Stomach (tissue), 4 donors: ENCODE data around the gene RIT1.
"Not testable (repeated sequence)": the region's sequence is repeated elsewhere in the genome, so short reads cannot be mapped to it uniquely, and the experiment has no call there.

Experiments
- CTCF ChIP-seq, 7 experiments: fragments of 450-650 bp in 4 of 7; fragments of 200-600 bp in 3 of 7; sonication (generic) in 3 of 7; IDR thresholded peaks; one replicate each; pipeline ENCODE4 v1.5.1; 2016 to 2019; ENCODE audit warnings: antibody characterized with exemption in 7 of 7, control low read depth in 2 of 7, mild to moderate bottlenecking in 1 of 7
- EP300 ChIP-seq: sonication (generic); formaldehyde crosslinking; IDR thresholded peaks from one replicate; pipeline ENCODE4 v1.6.1; 2017; ENCODE audit warnings: antibody characterized with exemption
- POLR2A ChIP-seq, 4 donors: fragments of 450-650 bp; IDR thresholded peaks; one replicate each; pipeline ENCODE4 v1.6.1; 2016; ENCODE audit warnings: antibody characterized with exemption in 4 of 4, control low read depth in 2 of 4, mild to moderate bottlenecking in 1 of 4, moderate library complexity in 1 of 4
- POLR2AphosphoS5 ChIP-seq, 3 donors: sonication (generic); formaldehyde crosslinking; IDR thresholded peaks; one replicate each; pipeline ENCODE4 v1.6.1; 2016; ENCODE audit warnings: antibody characterized with exemption in 3 of 3

GRCh38 chr1:155930725-155931124 lies 19.6 kb upstream of the RIT1 start:
- TF ChIP-seq POLR2AphosphoS5 (IDR thresholded peaks at IDR 0.05); POLR2A (IDR thresholded peaks at IDR 0.05); CTCF (IDR thresholded peaks at IDR 0.05); EP300: not testable (repeated sequence)
